ENCODE results near the gene BEND2.

DNA sequence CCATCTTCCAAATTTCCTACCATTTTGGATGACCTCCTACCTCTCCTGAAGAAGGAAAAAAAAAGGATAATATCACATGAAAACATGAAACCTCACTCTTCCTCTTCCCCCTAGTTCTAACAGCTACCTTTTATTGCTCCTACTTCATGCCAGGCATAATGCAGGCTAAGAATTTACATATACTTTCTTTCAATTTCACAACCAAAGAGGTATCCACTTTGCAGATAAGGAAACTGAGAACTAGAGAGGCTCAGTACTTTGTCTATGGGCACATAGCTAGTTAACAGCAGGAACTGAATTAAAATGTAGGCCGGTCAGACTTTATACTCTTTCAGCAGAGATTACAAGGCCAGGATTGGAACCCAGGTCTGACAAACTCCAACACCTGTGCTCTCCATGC is 34.4 kb upstream of the BEND2 start:
- TF ChIP-seq CTCF (IDR thresholded peaks at IDR 0.05), result no peak
- no peak for TF ChIP-seq CREB1 (CRISPR knock-in tag; IDR thresholded peaks at IDR 0.05)
- no peak for TF ChIP-seq ZNF317 (CRISPR knock-in tag; IDR thresholded peaks at IDR 0.05; ENCODE audit: borderline replicate concordance, low read depth)
- TF ChIP-seq CREM (CRISPR knock-in tag; IDR thresholded peaks at IDR 0.05), result no peak

All from WTC11 (cell line).